GM18909 (cell line): ENCODE measurements around the gene BANP.
"Not testable (repeated sequence)": the region's sequence is repeated elsewhere in the genome, so short reads cannot be mapped to it uniquely, and the experiment has no call there.

Source experiments
- ATAC-seq: cut with Tn5 transposase; IDR thresholded peaks from one replicate; pipeline ENCODE4 v1.9.1; 2021; ENCODE audit warnings: mild to moderate bottlenecking; ENCODE audit not compliant: unreplicated experiment, poor library complexity

BANP gene

GRCh38 chr16:88110875-88111494, 159.8 kb downstream of the BANP start:
- not testable (repeated sequence) for ATAC-seq

DNA sequence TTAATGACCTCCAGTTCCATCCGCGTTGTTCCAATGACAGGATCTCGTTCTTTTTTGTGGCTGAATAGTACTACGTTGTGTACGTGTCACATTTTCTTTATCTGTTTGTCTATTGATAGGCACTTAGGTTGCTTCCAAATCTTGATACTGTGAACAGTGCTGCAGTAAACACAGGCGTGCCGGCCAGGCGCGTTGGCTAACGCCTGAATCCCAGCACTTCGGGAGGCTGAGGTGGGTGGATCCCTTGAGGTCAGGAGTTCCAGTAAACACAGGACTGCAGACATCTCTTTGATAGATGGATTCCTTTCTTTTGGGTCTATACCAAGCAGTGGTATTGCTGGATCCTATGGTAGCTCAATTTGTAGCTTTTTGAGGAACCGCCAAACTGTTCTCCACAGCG, 160.7 kb downstream of the BANP start:
- ATAC-seq, result not testable (repeated sequence)

GRCh38 chr16:88113545-88114045, 162.4 kb downstream of the BANP start:
- ATAC-seq, result no peak

DNA sequence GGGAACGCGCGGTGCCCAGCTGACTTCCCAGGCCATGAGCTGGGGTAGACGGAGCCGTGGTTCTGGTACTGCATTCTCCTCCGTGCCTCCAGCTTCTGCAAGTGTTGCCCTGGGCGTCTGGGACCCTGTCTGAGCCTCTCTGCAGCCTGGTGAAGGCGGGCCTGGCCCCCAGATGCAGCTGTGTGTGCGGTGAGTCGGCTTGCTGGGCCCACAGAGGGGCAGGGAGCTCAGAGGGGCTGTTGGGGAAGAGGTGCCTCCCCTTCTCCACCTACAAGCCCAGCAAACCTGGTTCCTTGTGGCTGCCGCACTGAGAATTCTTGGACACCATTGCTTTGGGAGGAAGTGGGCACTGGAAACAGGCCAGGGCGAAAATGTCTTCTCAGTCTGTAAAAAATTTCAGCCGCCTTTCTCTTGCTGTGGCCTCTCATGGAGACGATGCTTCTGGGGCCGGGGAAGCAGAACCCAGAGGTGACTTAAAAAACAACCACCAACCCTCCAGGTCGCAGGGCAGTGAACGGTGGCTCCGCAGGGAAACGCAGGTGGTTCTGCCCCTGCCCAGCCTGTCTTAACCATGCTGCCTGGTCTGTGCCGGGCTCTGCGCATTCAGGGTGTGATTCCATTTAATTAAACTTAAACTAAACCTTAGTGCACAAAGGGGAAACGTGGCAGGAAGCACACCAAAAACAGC, 163.5 kb downstream of the BANP start:
- not testable (repeated sequence) for ATAC-seq

GRCh38 chr16:88116121-88116520, 164.9 kb downstream of the BANP start:
- ATAC-seq, result no peak

DNA sequence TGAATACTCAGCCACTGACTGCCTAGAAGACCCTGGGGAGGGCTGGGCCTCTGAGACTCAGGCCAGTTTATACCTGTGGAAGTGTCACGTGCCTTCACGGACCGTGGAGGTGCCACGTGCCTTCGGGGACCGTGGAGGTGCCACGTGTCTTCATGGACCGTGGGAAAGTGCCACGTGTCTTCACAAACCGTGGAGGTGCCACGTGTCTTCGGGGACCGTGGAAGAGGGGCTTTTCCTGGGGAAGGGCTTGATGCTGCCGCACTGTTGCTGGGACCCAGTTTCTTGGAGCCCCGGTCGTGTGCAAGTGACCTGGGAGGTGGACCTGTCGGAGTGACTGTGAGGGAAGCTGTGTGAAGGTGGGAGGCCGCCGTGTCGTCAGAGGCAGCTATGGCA, 166.2 kb downstream of the BANP start:
- no peak for ATAC-seq

GRCh38 chr16:88118376-88118775, 167.1 kb downstream of the BANP start:
- no peak for ATAC-seq

- ATAC-seq, result not testable (repeated sequence)
Observed at GRCh38 chr16:88118852-88119741, 167.9 kb downstream of the BANP start.

DNA sequence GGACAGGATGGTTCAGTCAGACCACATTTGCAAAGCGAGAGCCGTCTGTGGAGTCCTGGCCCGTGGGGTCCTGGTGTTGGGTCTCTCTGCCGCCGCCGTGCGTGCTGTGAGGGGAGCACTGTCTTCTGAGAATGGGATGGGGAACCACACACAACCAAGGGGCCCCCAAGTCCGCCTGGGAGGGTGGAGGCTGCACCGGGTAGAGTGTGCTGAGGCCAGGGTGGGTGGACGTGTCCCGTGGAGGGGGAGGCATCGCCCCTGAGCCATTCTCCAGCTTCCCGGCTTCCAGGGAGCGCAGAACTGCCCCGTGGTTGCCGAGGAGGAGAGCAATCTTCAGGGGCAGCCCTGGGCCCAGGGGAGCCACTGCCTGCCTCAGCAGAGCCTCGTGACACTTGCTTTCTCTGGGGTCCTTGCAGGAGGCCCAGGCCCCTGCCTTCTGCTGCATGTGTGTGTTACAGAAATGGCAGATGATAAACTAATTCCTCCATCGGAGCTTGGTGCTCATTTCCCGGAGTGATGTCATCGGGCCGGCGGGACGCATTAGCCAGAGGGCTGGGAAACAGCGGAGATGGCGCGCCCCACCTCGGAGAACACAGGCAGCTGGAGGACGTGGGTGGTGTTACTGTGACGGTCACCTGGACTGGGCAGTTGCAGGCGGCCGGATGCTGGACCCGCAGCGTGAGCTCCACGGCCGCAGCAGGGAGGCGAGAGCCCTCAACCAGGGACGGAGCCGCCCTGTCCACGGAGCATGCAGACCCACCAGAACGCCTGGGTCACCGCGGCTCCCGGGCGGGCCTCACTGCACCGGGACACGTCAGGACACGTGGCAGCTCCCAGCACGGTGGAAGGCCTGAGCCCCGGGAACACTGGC, 168.9 kb downstream of the BANP start:
- ATAC-seq, result not testable (repeated sequence)

GRCh38 chr16:88120812-88121211, 169.6 kb downstream of the BANP start:
- ATAC-seq, result no peak

- ATAC-seq, result not testable (repeated sequence)
Observed at GRCh38 chr16:88121391-88121790, 170.2 kb downstream of the BANP start.

- no peak for ATAC-seq
Observed at GRCh38 chr16:88121886-88122580, 170.8 kb downstream of the BANP start.
